ENCODE data around the gene H1-8. TPM values are rescaled to one million over a fixed set of nuclear protein-coding genes. Genes with fewer than 3 reads are reported as not detected.
"Not testable (repeated sequence)": the region's sequence is repeated elsewhere in the genome, so short reads cannot be mapped to it uniquely, and the experiment has no call there.

Gene H1-8, protein sequence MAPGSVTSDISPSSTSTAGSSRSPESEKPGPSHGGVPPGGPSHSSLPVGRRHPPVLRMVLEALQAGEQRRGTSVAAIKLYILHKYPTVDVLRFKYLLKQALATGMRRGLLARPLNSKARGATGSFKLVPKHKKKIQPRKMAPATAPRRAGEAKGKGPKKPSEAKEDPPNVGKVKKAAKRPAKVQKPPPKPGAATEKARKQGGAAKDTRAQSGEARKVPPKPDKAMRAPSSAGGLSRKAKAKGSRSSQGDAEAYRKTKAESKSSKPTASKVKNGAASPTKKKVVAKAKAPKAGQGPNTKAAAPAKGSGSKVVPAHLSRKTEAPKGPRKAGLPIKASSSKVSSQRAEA
- polyA plus RNA-seq (ENCODE audit: insufficient read length in 4 of 4): not detected

DNA sequence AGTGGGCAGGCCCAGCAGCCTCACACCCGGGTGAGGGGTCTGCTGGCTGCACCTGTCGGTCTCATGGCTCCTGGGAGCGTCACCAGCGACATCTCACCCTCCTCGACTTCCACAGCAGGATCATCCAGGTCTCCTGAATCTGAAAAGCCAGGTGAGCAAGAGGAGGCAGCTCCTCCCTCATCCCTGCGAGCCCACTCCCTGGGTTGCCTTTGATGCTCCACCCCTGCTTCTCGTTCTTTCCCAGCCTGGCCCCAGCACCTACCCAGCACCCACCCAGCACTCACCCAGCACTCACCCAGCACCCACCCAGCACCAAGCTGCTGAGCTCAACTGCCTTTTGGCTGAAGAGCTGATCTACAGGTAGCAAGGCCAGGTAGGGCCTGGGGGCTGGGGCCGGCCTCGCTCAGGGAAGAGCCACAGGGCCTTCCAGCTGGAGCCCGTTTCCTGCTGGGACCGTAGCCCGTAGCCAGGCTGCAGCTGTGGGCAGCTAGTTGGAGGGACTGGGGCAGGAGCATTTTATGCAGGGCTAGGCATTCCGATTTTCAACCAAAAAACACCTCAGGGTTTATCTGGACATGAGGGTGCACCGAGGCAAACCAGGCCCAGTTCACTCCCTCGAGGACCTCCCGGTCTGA lies at the start of gene H1-8:
H1-8 (plus strand) TSS at position 20 of the 635 bp plus-strand sequence; CDS start at position 64, 44 bp downstream.
- no peak for DNase-seq (ENCODE audit: low read depth in 4 of 4, low spot score in 2 of 4)

DNA sequence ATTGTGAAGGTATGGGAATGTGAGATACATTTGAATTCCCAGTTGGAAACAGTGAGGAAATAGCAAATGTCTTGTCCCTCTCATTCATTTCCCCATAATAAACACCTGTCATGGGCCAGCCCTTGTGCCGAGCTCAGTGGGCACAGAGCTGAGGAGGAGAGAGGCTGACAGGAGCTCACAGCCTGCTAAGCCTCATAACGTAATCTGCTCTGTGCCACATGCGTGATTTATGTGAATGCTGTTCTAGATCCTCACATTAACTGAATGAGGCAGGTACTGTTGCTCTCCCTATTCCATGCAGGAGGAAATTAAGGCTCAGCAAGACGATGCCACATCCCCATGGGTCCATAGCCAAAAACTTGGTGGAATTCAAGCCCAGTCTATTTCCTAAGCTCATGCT lies 49.8 kb upstream of the H1-8 start:
- no peak for DNase-seq (ENCODE audit: low read depth in 4 of 4, low spot score in 2 of 4)

DNA sequence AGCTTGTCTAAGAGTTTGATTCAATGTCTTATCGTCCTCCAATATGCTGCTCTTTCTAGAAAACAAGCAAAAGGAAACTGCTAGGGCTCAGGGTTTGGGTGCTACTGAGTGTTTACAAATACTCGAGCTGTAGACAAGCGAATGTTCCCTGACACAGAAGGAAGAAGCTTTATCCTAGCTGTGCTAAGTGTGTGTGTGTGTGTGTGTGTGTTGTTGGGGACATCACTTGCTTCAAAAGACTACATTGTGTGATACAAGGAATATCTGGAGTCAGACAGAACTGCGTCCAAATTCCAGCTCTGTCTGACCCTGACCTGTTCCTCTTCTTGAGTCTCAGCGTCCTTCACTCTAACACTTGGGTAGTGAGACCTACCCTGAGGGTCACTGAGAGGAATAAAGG lies 48.5 kb upstream of the H1-8 start:
- not testable (repeated sequence) for DNase-seq (ENCODE audit: low read depth in 4 of 4, low spot score in 2 of 4)

DNA sequence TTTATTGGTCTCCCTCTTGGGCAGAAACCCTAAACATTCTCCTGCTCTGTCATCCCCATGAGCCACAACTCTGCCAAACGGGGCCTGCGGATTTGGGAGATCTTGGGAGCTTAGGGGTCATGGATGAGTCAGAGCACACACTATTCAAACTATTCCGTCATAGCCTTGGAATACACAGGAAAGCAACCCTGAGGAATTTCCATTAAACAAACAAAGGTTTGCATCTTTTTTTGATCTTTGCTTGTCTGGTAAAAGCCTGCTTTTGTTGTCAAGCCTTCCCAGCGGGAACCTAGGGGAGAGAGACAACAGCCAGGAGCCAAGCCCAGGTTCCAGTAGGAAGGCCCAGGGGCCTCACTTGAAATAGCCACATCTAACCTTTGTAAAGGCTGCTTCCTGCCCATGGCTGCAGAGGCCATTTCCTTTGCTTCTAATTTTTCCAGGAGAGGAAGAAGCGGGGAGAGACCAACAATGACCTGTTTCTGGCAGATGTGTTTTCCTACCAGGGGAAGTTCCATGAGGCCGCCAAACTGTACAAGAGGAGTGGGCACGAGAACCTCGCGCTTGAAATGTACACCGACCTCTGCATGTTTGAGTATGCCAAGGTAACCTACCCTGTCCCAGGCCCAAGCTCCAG lies 47.9 kb upstream of the H1-8 start:
- DNase-seq (ENCODE audit: low read depth in 4 of 4, low spot score in 2 of 4): not testable (repeated sequence)

DNA sequence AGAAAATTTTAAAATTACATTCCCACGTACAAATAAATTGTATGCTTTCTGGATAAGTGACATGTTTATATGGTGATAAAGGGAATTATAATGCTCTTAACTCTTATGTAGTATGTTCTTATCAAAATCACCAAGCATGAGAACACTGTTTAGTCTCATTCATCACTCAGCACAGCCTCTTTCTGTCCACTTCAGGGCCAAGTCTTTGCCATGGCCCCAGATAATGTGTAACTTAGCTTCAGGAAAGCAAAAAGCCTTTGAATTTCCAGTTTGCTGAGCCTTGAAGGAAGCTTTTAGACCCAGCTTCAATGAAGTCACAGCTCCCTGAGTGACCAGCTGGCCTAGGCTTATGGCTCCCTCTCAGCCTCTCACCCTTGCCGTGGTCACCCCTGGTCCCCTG lies 45.1 kb upstream of the H1-8 start:
- DNase-seq (ENCODE audit: low read depth in 4 of 4, low spot score in 2 of 4): not testable (repeated sequence)

DNA sequence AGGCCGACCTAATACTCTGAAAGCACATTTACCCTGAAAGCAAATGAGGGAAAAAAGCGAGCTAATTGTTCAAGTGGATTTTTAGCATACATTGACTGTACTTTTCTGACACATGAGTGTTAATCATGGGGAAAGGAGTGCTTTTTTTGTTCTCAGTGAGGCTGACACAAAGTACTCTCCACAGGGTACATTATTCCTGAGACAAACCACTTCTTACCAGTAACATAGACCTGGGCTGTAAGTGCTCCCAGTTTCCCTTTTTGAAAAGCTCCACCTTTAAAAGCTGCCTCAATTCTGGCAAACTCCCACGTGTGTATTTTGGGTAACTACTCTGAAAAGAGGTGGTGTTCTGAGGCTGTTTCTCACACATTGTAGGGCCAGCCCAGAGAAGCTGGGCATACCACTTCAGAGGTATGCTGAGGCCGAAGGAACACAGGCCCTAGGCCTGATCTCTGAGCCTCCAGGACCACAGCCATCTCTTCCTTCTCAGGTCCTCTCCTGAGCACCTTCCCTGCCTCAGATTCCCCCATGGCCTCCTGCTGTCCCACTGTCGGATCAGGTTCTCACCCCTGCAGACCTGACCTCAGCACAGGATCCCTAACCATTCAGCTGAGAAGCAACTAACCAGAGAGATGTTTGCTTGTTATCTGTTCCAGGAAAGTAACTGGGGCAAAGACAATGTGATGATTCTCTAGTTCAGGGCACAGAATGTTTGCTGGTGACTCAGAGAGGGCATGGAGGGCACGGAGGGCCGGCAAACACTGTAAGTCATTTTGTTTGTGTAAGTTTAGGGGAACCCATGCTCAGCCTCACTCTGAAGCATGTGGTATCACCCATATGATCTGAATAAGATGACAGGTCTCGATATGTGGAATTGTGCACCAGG lies 44.1 kb upstream of the H1-8 start:
- not testable (repeated sequence) for DNase-seq (ENCODE audit: low read depth in 4 of 4, low spot score in 2 of 4)

DNA sequence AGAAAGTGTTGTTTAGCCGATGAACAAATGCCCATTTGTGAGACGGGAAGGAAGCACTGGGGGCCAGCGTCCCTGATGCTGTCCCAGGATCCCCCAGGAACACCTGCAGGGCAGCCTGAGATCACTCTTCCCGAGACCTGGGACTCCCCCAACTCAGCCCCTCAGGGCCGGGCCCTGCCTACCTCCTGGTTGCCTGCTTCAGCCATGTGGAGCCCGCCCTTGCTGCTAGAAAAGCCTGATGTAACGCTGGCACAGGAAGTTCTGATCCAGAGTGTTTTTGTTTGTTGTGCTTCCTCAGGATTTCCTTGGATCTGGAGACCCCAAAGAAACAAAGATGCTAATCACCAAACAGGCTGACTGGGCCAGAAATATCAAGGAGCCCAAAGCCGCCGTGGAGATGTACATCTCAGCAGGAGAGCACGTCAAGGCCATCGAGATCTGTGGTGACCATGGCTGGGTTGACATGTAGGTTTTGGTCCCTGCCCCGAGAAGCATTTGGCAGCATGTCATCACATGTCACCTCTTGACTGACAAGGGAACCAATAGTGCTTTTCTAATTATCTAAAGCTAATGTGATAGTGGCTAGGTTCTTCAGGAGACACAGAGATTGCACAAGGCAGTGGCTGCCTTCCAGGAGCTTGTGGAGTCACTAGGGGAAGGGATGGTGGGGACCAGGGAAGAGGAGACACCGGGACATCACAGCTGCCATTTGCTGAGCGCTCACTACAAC lies 43.2 kb upstream of the H1-8 start:
- not testable (repeated sequence) for DNase-seq (ENCODE audit: low read depth in 4 of 4, low spot score in 2 of 4)

DNA sequence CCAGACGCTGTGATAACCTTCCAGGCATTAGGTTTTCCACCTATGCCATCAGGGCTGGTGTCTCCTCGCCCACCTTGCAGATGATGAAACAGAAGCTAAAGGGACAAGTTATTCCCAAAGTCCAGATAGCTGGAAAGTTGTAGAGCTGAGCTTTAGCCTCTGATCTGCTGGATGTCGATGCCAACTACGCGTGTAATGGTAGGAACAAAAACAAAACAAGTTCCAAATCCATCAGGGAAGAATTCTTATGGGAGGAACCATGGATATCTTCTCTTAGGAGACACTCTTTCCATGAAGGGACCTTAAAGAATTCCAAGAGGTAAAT lies 42.7 kb upstream of the H1-8 start:
- no peak for DNase-seq (ENCODE audit: low read depth in 4 of 4, low spot score in 2 of 4)

DNA sequence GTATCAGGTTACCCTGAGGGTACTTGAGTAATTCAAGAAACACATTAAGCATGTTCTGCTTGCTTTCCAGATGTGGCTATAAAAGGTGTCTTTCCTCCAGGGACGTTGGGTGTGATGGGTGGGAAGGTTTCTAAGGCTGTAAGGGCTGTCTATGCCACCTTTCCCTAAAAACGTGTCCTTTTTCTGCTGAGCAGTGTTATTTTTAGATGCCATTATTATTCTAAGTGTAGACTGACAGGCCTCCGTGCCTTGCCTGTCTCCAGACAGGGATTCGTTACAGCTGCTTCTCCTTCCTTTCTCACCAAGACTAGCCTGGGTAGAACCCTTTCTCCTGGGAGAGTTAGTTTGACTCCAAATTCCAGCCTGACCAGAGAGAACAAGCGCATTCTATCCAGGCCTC lies 41.3 kb upstream of the H1-8 start:
- DNase-seq (ENCODE audit: low read depth in 4 of 4, low spot score in 2 of 4): no peak

DNA sequence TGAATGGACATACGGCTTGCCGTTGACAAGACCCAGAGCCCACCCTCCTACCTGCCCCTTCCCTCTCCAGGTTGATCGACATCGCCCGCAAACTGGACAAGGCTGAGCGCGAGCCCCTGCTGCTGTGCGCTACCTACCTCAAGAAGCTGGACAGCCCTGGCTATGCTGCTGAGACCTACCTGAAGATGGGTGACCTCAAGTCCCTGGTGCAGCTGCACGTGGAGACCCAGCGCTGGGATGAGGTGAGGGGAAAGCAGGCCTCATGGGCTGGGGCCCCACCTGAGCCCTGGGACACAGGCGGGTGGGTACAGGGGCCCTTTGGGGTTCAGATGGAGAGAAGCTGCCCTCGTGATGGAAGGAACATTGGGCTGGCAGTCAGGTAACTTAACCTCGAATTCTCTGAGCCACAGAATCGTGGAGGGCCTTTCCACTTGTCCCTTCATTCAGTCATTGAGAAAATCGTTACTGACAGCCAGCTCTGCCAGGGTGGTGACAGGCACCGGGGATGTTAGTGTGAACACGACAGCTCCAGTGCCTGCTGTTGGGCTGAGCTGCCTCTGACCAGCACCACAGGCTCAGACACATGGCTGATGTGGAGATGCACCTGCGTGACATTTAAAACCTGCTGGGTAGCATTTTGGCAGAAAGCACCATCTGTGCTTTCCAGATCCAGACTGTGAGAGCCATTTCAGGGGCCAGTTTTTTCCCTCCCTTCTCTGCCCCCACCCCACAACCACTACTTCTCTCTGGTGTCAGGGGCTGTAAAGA lies 40.1 kb upstream of the H1-8 start:
- no peak for DNase-seq (ENCODE audit: low read depth in 4 of 4, low spot score in 2 of 4)

DNA sequence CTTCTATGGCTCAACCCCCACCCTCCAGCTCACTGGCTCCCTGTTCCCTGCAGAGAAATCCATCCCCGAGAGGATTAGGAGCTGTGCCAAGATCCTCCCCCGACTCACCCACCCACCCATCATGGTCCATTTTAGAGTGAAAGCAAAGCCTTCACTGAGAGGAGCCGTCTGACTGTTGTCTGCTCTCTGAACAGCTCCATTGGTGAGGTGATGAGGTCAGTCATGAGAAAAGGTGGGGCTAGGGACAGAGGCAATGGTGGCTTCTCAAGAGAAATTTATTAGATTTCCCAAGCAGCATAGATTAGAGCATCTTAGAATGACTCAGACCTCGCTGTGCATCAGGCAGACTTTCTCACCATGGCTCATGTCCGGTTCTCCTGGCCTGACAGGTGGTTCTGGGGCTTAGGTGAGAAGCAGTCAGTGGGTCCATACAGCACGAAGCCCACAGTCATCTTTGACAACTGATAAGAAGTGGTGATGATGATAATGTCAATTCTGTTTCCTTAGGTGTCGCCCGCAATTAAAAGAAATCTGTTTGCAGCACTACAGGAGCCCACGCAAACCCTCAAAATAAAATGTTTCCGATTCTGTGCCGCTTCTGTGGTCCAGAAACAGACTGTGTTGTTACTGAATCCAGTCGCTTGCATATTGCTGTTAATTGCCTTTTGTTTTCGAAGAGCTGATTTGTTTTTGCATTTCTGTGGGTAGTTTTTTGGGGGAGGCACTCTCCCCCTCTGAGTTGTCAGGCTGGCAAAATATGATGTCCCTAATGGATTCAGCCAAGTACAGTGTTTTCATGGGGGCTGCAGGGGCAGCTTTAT lies 39.3 kb upstream of the H1-8 start:
- no peak for DNase-seq (ENCODE audit: low read depth in 4 of 4, low spot score in 2 of 4)

DNA sequence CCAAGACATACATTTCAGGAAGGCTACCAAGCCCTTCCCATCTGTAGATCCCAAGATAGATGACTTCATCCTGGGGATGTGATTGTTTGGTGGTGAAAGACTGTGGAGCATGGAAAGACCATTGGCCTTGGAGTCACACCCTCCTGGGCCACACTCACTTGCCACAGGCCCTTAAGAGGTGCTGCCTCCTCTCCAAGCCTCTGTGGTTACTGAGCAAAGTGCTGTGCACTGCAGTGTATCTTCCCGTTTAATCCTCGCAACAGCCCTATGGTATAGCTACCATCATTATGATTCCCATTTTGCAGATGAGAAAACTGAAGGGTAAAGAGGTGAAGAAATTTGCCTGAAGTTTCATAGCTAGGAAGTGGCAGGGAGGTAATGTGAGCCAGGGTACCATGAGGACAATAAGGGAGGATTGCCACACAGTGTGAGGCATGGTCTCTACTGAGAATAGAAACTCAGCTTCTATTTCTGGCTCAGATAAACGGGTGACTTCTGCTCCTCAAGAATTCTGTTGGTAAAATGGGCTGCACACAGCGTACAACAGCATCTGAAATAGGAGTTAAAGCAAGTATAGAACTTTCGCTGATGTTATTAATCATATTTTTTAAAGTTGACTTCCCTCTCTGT lies 38.4 kb upstream of the H1-8 start:
- no peak for DNase-seq (ENCODE audit: low read depth in 4 of 4, low spot score in 2 of 4)

DNA sequence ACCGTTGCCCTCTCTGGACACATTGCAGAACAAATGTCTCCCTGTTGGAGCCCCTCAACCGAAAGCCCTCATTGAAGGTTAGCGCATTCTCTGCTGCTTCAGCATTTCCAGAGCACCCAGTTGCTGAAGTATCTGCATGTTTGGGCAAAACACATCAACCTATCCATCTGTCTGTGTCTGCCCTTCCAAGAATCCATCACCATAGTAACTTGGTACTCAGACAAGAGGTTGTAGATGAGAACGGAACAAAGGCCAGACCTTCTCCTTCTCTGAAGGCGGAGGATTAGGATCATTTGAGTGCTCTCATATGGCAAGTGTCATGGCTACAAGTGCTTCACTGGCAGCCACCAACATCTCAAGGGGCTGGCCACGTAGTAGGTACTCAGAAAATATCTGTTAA lies 37.6 kb upstream of the H1-8 start:
- DNase-seq (ENCODE audit: low read depth in 4 of 4, low spot score in 2 of 4): no peak

DNA sequence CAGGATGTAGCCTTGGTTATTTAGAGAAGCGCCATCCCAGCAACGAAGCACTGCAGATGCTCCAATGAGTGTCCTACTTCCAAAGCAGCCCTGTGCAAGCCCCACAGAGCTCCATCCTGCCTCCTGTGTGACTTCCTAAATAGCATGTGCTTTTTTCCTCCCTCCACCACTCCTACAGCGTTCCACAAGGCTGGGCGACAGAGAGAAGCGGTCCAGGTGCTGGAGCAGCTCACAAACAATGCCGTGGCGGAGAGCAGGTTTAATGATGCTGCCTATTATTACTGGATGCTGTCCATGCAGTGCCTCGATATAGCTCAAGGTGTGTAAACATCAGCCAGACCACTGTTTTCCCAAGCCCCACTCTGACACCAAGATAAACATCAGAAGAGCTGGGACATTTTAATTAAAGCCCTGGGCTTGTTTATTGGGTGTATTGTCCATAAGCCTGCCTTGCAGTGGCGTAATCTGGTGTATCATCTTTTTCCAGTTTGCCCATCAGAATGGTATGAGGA lies 36.7 kb upstream of the H1-8 start:
- no peak for DNase-seq (ENCODE audit: low read depth in 4 of 4, low spot score in 2 of 4)

DNA sequence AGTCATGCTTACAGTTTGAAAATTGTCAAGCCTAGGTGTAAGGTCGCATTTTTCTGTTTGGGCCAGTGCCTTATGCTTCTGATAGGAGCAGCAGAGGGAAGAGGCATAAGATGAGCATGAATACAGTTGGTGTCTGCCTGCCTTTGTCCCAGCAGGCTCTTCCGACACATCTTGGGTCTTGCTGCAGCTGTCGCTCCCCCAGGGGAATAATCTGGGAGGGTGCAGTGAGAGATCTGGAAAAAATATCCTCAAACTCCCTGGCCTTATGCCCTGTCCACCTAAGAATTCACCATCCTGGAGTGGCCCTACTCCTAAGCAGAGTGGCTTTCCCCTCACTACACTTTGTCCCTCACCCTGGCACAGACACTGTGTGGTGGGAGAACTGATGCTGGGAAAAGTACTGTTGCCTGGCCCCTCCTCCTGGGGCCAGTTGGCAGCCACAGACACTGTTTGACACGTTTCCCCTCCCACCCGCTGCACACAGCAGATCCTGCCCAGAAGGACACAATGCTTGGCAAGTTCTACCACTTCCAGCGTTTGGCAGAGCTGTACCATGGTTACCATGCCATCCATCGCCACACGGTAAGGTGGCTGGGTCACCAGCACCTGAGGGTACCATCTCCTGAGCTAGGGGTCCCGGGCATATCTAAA lies 35.7 kb upstream of the H1-8 start:
- DNase-seq (ENCODE audit: low read depth in 4 of 4, low spot score in 2 of 4): no peak

DNA sequence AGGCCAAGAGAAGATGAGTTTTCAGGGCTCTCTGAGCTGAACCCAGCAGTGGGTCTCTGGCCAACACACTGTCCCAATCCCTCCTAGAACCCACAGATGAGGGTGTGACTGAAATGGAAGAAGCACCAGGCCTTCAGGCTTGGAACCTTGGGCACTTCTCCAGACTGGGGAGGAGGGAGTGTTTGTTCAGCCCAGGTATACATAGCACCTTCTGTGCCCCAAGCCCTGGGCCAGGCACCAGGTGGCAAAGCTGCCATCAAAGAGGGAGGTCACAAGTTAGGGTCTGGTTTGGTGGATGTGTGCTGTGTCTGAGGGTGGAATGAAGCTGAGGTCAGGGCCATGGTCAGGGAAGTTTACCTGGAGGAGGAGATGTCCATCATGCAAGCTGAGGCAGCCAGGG lies 30.4 kb upstream of the H1-8 start:
- no peak for DNase-seq (ENCODE audit: low read depth in 4 of 4, low spot score in 2 of 4)

DNA sequence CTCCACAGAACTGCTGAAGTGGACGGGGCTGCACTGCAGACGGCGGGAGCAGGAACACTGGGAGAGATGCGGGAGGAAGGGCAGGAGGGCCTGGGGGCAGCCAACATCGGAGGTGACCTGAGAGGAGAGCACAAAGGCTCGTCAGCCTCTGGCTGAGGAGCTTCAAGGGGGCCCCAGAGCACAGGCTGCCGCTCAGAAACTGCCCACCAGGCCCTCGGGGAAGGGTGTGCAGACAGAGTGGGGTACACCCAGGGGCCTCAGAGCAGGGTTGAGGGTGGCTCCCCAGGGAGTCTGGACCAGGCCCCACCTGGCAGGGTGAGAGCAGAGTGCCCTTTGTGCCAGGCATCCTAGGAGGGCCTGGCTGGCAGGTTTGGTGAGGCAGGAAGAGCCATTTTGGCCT lies 29.3 kb upstream of the H1-8 start:
- DNase-seq (ENCODE audit: low read depth in 4 of 4, low spot score in 2 of 4): no peak

DNA sequence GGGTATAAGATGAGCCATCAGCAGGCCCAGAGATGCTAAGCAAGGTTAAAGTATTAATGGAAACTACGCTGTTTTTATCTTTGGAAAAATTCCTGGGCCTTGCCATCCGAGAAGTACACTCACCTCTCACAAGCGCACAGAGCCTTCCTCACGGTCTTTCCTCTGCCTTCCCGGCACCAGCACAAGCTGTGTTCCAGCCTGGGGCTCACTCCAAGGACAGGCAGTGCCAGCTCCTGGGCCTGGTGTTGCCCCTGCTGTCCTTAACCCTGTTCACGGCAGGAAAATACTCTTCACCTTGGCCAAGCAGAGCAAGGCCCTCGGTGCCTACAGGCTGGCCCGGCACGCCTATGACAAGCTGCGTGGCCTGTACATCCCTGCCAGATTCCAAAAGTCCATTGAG lies 28.9 kb upstream of the H1-8 start:
- no peak for DNase-seq (ENCODE audit: low read depth in 4 of 4, low spot score in 2 of 4)
